ENCODE results near the gene PLPPR3. TPM values are rescaled to one million over a fixed set of nuclear protein-coding genes. Genes with fewer than 3 reads are reported as not detected.
"Not testable (repeated sequence)": the region's sequence is repeated elsewhere in the genome, so short reads cannot be mapped to it uniquely, and the experiment has no call there.

Gene PLPPR3
- total and polyA plus RNA-seq, 9 of the 15 experiments (the other 6 are each of a cell fraction or from before 2014, with no cell fraction given) = 0.01 to 48.2 (median 8.6) TPM

DNA sequence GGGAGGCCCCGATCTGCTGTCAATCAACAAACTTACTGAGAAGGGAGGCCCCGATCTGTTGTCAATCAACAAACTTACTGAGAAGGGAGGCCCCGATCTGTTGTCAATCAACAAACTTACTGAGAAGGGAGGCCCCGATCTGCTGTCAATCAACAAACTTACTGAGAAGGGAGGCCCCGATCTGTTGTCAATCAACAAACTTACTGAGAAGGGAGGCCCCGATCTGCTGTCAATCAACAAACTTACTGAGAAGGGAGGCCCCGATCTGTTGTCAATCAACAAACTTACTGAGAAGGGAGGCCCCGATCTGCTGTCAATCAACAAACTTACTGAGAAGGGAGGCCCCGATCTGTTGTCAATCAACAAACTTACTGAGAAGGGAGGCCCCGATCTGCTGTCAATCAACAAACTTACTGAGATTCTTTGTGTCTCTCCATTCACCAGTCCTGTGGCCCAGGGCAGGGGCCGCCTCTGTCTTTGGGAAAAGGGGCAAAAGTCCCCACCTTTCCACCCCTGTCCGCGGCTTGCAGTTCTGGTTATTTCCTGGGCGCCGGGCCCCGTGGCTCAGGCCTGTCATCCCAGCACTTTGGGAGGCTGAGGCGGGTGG, 32.0 kb upstream of the PLPPR3 start:
- DNase-seq (ENCODE audit: extremely low read depth in 1 of 4, low spot score in 3 of 4); H3K9me3 ChIP-seq (replicated peaks; ENCODE audit: control insufficient read depth, insufficient read depth, low read depth, low read length); H4K20me1 ChIP-seq (replicated peaks; ENCODE audit: control insufficient read depth, insufficient read depth, low read length); H3K27me3 ChIP-seq (ENCODE audit: control insufficient read depth in 2 of 2, insufficient read depth in 2 of 2, low read length in 2 of 2); ATAC-seq; H3K9ac ChIP-seq (ENCODE audit: insufficient read depth in 1 of 2, low read depth in 2 of 2, low read length in 2 of 2); H3K4me2 ChIP-seq (ENCODE audit: insufficient read depth, low read length); intact Hi-C loops (cut with micrococcal nuclease); H3K9me1 ChIP-seq (ENCODE audit: control insufficient read depth, insufficient read depth, low read length); CTCF ChIA-PET (ENCODE audit: low intra/inter-chr PET ratio); BruUV-seq (replicated peaks); H3K27ac ChIP-seq (ENCODE audit: extremely low read depth, low read depth, low read length); H3K4me3 ChIP-seq; in situ Hi-C loops (cut with MboI); H2AFZ ChIP-seq (ENCODE audit: low read depth, low read length); H3K79me2 ChIP-seq (ENCODE audit: control insufficient read depth, insufficient read depth, low read length); FAIRE-seq; H3K36me3 ChIP-seq (ENCODE audit: control insufficient read depth, insufficient read depth, low read length): not testable (repeated sequence)
- POLR2A ChIA-PET = interaction anchor here (0.6 kb wide), 1 partner anchor 301 kb away, joined by 3 read pairs; no protein-coding TSS in a partner anchor
- TF ChIP-seq PTBP1 (IDR thresholded peaks at IDR 0.05; ENCODE audit: low read depth, low read length) = peak; percentile 82; the same call in 1 of the 2 replicates
- peak; percentile 72 for TF ChIP-seq ZNF3 (CRISPR knock-in tag; IDR thresholded peaks at IDR 0.05)
- TF ChIP-seq KDM1A (IDR thresholded peaks at IDR 0.05) = 0 out of 4 replicates have a peak, but pooled peaks of 1 of the 2 experiments have one; percentile 21
- TF ChIP-seq BCOR (IDR thresholded peaks at IDR 0.05) = 0 out of 2 replicates have a peak, but pooled peaks have one; percentile 26
- TF ChIP-seq, protein P1, sequence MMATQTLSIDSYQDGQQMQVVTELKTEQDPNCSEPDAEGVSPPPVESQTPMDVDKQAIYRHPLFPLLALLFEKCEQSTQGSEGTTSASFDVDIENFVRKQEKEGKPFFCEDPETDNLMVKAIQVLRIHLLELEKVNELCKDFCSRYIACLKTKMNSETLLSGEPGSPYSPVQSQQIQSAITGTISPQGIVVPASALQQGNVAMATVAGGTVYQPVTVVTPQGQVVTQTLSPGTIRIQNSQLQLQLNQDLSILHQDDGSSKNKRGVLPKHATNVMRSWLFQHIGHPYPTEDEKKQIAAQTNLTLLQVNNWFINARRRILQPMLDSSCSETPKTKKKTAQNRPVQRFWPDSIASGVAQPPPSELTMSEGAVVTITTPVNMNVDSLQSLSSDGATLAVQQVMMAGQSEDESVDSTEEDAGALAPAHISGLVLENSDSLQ (IDR thresholded peaks at IDR 0.05) = 0 out of 2 replicates have a peak, but pooled peaks have one; percentile 10
- TF ChIP-seq ADNP (tag; IDR thresholded peaks at IDR 0.05) = peak; percentile 49; the same call in 1 of the 2 replicates
- peak; percentile 71 for TF ChIP-seq RBM25 (IDR thresholded peaks at IDR 0.05; ENCODE audit: low read depth, low read length, severe bottlenecking)
- 81% methylated on average over 9 of the region's 17 CpGs for WGBS (ENCODE audit: insufficient coverage, low coverage, missing lambda C conversion rate)
- peaks cover 5 to 43% of the 10 kb centered on the region in 2 experiments; a peak in 3 of 5 replicates for H3K4me1 ChIP-seq (replicated peaks in 1 of 2; ENCODE audit: control insufficient read depth in 2 of 2, insufficient read depth in 2 of 2, low read length in 2 of 2)

Data from K562 (cell line).